NCI-H1694 treated with DMSO at 0.1 percent for 48 hours (cell line): ENCODE data around the gene HSPA4.

Source experiments
- DNase-seq: peaks from one replicate; lab custom pipeline; 2025; lab: John Stamatoyannopoulos, UW

HSPA4 gene

DNA sequence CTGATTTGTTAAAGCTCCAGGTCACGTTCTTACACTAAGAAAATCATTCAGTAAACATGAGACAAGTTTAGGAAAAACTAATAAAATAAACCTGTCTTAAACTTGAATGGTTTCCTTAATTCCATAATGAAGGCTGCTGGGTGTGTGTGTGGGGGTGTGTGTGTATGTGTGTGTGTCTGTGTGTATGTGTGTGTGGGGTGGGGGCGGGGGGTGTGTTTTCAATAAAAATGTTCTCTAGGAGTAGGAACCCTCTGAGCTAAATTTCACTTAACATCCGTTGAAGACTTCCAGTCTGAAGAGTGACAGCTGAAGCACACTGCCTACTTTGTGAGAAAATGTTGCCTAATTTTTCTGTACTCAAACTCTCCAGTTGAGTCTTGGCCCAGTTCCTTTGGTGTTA, 54.5 kb downstream of the HSPA4 start:
- DNase-seq = no peak

DNA sequence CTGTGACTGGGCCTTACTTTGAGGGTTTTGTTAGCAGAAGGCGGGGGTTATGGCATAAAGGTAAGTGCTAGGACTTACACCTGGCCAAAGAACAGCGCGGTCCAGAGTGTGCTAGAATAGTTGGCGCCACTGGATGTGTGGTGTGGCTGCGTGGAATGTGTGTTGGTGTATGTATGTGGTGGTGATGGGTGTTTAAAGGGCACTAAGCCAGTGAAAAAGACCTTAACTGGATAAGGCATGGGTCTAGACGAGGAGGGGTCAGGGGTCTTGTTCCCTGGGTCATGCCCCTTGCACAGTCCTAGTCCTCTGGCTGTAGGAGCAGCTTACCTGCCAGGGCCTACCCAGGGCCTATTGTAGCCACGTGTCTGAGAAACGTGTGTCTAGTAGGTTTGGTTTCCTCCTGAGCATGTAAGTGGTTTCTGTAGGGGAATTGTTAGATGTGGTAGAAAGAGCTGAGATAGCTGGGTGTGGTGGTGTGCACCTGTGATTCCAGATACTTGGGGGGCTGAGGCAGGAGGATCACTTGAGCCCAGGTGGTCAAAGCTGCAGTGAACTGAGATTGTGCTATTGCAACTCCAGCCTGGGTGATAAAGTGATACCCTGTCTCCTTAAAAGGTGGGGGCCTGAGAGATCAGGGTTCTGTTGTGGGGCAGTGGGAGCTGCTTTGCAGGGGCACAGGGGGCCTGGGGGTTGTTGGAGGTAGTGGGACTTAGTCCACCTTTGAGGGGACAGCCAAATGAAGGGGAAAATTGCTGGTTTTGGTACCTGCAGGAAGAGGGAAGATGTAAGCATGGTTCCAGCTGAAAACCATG, 55.2 kb downstream of the HSPA4 start:
- DNase-seq = no peak

DNA sequence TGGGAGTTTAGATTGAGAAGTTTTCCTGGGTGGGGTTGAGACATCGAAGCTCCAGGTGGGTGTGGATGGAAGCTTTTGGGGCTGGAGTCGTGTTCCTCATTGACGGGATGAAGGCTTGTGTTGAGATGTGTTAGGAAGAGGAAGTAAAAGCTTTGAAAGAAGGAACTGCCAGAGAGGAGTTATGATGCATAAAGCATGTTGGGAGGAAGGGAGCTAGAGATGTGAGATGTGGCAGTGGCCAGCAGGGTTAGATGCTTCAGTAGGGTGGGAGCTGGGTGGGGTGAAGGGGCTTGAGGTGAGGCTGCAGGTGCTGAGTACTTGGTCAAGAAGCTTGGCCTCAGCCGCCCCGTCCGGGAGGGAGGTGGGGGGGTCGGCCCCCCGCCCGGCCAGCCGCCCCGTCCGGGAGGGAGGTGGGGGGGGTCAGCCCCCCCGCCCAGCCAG, 56.7 kb downstream of the HSPA4 start:
- no peak for DNase-seq

DNA sequence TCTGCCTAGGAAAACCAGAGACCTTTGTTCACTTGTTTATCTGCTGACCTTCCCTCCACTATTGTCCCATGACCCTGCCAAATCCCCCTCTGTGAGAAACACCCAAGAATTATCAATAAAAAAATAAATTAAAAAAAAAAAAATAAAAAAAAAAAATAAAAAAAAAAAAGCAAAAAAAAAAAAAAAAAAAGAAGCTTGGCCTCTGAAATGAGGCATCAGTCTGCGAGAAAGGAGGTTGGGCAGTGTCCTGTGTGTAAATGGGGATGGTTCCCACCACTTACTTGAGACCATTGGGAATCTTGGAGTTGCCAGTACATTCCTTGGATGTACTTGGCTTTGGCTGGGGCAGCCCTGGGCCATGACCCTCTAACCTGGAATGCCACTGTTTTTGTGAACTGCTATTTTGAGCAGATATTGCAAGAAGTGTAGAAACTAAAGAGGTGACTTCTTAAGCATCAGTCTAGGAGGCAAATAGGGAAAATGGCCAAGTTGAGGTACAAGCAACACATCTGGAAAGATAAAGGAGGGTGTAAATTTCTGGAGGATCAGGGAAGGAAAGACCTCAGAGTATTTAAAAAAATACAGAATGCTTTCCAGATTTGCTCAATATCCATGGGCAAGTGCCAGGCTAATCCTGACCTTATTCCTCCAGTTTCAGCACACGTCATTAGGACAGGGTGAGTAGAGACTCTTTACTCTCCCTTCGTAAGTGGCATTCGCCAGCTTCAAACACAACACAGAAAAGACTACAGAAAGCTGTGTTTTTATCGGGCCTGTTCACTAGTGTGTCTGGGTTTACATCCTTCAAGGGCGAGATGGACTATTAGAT, 58.1 kb downstream of the HSPA4 start:
- no peak for DNase-seq

DNA sequence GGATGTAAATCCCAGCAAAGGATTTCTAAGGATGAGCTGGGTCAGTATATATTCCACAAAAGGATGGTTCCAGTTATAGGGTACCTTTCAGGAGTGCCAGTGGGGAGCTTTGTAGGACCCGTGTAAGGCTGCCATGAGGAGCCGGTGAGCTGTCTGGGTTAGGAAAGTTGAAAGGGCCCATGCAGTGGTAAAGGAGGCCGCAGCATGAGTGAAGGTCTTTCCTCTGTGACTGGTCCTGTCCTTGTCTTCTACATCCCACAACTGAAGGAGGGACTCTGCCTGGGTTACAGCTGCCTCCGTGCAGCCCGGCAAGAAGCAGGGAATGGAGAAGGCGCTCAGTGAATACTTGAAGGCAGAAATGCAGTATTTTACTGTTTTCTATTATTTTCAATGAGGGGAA, 58.9 kb downstream of the HSPA4 start:
- no peak for DNase-seq

DNA sequence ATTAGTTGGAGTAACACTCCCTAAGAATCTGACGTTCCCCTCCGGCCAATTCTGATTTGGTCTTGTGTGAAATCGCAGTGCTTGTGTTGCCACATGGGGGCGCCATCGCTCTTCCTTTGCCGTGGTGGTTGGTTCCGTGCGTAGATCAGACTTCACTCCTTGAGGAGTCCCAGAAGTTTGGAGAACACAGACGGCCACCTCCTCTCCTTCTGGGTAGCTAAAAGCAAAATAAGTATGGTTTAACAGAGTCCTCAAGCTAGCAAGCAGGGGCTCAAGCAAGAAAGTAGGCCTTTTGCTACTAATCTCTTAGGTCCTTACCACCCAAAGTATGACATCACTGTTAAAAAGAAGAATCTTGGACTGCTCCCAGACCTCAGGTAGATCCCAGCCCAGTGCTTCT, 59.5 kb downstream of the HSPA4 start:
- peak; percentile 44 for DNase-seq

DNA sequence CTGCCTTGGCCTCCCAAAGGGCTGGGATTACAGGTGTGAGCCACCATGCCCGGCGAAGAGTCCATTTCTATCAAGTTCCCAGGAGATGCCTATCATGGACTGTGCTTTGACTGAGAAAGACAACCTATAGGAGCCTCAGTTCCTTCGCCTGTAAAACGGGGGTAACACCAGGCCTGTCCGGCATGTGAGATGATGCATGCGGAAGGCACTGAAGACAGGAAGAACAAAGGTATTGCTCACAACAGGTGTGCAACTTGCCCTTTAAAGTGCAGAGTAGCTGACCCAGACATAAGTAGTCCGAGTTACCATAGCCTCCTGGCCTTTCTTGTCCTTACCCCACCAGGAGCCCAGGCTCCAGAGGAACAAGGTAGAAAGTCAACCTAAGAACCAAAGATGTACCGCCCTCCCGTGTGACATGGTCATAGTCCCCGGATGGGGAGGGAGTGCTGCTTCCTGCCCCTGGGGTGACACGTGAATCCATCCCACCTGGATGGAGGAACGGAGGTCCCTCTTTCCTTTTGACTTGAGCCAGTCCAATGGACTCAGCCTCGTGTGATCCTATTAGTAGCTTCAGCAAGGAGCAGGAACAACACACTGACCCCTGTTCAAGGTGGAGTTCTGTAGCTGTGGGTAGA, 60.3 kb downstream of the HSPA4 start:
- DNase-seq = no peak

DNA sequence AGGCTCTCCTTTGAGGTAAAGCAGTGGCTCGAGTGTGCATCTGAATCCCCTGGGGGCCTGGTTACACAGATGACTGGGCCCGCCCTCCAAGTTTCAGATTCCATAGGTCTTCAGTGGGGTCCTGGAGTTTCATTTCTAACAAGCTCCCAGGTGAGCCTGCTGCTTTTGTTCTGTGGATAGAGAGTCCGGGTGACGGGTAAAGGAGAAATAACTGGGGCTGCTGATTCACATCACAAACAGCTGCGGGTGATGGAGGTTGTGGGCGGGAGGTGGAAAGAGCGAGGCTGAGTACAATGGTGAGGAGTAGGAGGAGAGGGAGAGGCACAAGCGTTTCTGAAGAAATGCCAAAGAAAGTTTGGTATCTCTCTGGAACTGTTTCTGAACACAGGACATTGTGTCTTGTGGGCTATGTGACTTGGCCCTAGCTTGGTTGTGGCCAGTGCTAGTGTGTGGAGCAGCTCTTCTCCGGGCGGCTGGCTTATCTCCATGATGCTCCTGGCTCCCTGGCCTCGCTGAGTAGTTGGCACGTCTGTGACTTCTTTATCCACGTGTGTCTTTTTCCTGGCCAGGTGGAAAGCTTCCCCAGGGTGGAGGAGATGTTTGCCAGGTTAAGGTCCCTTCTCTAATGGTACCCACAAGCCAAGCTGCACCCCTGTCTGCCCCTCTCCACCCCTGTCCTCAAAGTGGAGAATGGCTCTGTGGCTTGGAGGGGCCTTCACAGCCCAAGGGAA, 61.7 kb downstream of the HSPA4 start:
- DNase-seq = no peak

DNA sequence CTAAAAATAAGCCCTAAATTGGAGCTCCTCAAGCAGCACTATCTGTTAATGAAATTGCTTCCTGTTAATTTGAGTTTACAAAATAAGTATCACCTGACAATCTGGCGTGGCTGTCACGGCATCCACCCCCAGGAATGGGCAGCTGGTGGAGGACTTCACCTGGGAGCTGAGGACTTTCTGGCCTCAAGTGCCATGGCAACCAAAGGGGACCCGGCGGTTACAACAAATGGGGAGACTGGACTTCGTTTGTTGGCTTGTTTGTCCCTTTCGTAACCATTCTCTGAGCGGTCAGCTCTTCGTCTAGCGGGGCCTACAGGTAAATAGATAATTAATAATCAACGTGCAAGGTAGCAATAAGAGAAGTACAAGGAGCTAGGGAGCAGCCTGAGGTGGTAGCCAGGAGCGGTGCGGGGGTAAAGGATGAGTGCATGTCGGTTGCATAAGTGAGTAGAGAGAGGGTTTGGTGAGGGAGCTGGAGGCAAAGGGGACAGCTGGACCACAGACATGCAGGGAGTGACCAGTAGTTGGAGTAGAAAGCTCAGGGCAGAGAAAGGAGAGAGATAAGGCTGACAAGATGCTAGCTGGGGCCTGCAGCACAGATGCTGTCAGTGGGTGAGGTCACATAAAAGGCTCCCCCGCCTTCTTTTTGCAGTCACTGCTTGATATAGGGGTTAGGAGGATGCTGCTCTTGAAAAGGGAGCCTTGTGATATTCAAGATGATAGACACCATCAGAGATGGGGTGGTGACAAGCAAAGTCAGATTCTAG, 62.5 kb downstream of the HSPA4 start:
- no peak for DNase-seq

DNA sequence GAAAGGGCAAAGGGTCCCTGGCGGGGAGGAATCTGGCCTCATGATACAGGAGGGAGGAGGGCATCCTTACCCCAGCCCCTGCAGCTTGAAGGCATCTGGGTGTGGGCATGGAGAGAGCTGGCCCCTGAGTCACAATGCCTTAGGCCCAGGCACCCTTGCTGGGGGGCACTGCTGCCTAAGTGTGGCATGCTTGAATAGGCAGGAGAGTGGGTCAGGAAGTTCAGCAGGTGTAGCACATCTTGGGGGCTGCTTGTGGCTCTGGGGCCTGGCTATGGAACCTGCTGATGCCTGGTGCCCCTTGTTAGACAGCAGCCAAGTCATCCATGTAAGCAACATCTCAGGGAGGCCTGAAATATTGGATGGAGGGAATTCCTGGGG, 63.1 kb downstream of the HSPA4 start:
- no peak for DNase-seq

DNA sequence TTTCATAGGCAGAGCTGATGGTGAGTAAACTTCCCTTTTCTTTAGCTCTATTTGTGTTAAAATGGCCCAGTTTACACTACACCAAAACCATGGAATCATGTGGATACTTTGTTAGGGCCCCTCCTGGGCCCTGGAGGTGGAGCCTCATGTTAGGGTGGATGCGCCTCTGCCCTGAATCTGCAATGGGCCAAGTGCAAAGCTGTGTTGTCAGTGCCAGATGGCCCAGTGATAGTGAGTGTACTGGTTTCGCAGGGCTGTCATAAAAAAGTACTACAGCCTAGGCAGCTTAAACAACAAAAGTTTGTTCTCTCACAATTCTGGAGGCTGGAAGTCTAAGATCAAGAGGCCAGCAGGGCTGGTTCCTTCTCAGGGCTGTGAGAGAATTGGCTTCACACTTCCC, 64.8 kb downstream of the HSPA4 start:
- no peak for DNase-seq

DNA sequence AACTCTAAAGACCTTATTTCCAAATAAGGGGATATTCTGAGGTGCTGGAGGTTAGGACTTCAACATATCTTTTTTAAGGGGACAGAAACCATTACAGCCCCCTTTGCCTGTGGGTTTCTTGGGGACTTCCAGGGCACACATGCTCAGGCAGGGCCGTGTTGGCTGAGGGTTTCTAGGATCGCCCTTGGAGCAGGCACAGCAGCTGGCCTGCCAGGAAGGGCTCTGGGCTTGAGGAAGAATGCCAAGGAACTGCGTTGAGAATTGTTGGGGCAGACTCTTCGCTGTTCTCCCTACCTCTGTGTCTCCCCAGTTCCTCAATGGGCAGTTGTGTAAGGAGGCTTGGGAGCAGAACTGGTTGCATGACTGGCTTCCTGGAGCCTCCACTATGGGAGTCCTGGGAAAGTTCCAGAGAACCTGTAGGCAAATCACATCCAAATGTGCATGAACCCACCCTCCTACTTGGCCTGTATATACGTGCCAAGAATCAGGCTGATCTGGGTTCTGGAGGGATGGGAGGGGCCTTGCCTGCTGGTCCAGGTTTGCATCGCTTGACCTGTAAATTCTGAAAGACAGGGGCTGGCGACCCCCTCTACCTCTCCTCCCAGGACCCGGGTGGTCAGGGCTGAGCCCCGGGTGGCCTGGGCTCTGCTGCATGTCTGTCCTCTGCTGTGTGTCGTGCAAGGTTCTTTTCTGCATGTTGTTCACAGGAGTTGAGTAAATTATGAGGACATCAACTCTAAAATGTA, 65.5 kb downstream of the HSPA4 start:
- DNase-seq = no peak

DNA sequence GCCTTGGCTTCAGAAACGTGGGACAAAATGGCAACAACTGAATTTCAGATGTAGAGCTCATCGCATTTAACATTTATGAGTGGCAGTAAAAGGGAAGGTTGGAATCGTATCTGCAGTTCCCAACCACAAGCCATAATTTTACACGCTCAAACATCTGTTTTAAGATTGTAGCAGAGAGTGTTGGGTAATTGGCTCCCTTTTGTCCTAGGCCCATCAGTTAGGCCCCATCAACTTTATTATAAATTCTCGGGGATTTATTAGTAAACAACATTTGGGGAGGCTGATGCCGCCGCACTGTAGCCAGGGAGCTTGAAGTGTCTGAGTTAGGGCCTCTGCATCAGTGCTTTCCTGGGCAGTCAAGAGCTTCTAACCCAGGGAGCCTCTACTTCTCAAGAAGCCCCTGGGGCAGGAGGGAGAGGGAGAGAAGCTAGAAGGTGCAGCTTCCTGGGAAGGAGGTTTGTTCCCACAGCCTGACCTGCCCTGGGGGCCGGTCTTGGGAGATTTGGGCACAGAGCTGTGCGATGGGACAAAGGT, 66.2 kb downstream of the HSPA4 start:
- DNase-seq = no peak

DNA sequence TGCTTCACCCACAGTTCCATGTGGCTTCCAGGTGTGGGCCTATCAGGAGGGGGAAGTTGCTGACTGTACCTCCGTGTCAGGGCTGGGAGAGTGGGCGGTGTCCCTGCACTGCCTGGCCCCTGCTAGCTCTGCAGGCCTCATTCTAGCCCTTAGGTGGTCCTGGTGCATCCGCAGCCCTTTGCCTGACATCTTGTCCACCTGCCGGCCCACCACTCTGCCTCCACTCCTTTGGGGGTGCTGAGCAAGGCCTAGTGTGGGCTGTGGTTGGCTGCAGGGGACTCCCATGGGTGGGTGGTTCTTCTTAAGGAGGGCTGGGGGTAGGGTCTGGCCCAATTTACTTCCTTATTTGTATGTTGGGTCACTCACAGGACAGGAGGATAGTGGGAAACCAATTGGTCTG, 66.9 kb downstream of the HSPA4 start:
- DNase-seq = no peak

DNA sequence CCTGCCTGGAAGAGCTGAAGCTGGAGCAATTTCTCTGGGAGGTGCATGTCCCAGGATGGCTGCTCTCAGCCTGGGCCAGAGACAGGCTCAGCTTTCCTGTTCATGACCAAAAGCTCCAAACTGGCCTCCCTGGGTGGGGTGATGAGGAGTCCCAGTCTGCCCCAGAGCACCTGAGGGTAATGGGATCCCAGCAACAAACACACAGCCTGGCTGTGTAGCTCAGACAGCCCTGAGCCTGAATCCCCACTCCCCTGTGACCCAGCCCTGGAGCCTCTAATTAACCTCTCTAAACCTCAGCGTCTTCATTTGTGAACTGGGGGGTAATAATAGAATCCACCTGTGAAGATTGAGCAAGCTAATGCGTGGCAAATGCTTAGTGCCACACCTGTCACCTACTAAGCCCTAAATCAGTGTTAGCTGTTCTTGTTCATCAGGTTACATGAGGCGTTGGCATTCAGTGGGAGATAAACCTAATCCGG, 67.5 kb downstream of the HSPA4 start:
- no peak for DNase-seq

DNA sequence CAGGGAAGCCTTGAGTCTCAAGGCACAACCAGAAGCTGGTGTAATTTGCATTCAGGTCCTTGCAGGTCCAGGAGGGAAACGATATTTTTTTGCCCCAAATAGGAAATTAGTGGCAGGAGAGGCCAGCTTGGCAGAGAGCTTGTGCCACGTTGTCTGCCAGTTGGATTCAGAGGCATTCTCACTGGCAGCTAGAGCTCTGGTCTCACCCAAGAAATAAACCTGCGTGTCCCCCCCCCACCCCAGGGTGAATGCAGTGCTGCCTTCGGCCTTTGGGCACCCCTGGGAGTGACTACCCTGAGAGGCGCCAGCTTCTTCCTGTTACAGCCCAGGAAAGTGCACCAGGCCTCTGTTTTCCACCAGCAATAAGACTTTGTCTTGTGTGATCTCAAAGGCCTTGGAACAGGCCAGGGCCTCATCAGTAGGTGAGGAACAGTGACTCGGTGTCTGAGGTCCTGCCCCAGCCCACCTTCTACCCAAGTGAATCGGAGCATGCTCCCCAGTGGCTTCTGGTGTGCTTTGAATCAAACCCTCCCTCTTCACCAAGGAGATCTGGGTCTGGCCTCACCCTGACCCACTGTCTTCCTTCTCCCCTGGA, 68.4 kb downstream of the HSPA4 start:
- DNase-seq = no peak

DNA sequence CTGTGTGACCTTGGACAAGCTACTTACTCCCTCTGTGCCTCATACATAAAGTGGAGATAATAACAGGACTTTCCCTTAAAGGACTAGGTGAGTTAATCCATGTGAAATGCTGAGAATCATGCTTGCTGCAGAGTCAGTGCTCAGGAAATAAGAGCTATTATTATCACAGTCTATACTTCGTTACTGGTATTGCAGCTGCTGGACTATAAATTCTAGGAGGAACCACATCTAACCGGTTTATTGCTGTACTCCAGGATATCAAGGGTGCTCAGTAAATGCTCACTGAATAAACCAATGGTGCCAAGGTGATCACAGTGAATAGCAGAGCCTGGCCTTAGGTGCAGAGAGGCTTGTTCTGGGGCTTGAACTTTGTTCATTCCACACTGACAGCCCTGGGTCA, 69.3 kb downstream of the HSPA4 start:
- no peak for DNase-seq

DNA sequence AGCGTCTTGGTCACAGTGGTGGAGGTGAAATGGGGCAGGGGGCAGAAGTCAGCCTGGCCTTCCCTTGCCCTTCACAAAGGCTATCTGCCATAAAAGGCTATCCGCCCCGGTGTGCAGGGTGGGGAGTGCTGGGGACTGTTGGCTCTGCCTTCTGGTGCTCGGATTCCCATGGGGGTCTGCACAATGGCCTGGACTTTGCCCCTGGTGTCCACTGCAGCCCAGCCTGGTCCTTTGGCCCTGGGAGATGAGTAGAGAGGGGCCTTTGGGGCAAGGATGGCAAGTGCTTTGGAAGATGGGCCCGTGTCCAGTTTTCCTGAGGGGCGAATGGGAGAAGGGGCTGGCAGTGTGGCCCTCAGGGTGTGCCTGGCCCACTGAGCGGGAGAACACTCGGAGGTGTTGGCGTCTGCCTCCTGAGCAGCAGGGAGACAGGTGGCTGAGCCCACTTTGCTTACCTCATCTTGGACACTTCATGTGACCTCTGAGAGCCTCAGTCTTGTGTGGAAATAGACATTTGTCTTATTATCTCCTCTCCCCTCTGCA, 69.9 kb downstream of the HSPA4 start:
- no peak for DNase-seq

DNA sequence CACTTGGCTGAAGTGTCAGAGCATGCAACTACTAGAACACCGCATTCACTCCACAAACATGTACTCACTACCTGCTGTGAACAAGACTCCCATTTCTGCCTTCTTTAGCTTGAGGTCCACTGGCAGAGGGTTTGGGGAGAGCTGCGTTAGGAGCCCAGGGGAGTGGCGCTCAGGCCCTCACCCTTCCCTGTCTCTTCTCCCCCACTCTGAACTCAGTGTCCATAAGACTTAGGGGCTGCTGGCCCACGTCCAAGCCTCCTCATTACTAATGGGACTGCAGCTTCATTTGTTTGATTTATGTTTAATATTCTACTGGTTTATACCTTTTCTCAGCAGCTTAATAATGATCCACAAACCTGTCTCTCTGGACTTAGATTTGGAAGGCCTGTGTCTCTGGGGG, 70.9 kb downstream of the HSPA4 start:
- no peak for DNase-seq

DNA sequence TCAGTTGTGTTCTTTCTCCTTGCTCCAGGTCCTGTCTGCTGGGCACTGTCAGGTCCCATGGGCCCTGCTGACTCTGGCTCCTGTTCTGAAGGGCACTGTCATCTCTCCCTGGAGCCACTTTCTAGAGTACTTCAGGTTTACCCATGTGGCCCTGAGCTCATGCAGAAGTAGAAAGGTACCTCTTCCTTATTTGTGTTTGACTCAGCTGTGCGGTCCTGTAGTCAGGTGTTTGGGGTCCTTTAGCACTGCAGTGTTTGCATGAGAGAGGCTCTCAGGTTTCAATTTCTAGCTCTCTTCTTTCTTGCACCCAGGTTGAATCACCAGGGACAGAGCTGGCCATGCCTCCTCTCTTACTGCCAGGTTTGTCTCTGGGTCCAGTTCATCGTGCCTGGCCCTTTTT, 71.5 kb downstream of the HSPA4 start:
- no peak for DNase-seq
